Activated T-cell treated with anti-CD3 and anti-CD28 coated beads for 4 hours (primary cell): ENCODE results near the gene RBBP8NL.
"Not testable (repeated sequence)": the region's sequence is repeated elsewhere in the genome, so short reads cannot be mapped to it uniquely, and the experiment has no call there.

Experiments used
- DNase-seq: peaks from one replicate; pipeline ENCODE4 v3.0.0-alpha.2; 2020

Gene RBBP8NL

DNA sequence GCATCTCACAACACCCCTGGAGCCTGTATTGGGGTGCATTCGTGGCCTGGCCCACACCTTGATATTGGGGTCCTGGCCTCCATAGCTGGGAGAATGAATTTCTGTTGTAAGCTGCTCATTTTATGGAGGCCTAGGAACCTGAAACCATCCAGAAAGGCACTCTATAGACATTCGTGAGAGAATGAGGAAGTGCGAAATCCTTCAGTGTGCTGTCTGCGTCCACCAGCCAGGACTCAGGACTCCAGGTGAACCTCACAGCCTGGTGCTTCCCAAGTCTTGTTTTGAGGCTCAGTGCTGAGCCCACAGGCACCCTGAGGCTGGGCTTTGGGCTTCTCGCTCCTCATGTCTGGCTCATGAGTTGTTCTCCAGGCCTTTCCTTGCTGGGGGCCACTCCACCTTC is 11.9 kb upstream of the RBBP8NL start:
- no peak for DNase-seq

DNA sequence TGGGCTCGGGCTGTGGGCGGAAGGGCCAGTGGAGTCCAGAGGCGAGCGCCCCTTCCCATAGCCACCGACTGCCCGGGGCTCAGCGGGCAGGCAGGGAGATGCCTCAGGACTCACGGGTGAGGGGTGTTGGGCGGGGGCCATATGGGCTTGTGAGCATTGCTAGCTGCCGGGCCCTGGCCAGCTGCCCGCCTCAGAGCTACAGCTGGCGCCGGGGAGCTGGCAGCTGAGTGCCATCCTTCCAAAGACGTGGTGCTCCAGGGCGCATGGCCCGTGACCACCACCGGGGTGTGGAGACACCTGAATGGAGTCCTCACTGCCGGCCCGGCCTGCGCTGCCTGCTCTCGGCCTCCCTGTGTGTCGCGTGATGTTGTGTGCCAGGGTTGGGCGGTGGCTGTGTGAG is 10.6 kb upstream of the RBBP8NL start:
- DNase-seq, result no peak

DNA sequence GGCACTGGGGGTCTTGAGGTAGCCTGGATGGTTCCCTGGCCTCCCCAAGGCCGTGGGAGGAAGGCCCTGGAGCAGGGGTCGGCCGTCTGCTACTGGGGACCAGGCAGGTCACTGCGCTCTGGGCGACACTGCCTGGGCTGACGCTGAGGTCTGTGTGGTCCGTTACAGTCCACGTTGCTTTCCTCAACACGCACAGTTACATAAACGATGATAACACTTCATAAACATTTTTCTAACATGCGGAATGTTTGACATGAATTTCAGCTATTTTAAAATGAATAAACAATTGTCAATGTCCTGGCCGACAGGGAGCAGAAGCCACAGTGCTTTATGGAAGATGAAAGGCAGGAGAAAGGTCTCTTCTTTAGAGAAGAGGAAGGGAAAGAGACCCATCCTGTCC is 10.2 kb upstream of the RBBP8NL start:
- DNase-seq, result no peak

DNA sequence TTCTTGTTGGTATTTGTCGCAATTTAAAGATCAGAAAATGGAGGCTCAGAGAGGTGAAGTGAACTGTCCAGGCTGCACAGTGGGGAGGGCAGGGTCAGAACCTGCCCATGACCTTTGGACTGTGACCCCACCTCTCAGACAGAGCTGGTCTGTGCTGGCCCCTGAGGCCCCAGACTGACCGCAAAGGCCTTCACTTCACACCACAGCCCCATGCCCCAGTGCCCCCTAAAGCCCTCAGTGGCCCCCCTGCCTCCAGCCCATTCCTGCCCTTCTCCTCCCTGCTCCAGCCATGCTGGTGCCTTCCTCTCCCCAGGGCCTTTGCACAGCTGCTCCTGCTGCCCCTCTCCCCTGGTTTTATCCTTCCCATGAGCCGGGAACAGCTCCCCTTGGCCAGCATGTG is 9.4 kb upstream of the RBBP8NL start:
- DNase-seq, result no peak

DNA sequence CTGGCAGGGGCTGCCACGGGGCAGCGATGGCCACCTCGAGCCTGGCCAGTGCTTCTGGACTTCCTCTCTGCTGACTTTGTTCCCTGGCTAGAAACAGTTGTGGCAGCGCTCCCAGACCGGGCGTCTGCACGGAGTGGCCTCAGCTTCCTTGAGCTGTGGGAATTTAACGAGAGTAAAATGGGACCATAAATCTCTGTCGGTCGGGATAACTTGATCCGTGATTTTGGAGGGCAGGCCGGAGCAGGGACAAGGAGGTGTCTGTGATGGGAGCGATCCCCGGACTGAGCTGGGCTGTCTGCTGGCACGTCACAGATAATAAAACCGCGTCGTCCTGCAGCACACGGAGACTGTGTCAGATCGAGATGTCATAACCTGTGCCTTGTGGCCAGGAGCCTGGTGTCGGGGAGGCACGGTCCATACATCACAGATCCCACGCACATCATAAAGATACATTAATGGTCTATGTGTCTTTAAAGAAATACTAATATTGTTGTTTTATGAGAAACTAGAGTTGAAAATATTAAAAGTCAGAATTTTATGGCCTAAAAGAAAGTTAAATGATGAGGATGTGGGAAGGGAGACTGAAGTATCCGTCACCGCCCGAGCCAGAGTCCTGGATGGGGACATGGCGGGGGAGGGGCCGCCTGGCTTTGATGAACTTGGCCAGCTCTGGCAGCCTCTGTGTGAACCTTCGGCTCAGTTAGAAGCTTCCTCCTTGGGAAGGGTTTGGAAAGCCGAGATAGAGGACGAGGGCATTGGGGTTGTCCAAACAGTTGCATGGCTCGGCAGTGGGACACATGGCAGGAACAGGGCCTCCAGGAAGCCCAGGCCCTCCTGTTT is 6.5 kb upstream of the RBBP8NL start:
- no peak for DNase-seq

DNA sequence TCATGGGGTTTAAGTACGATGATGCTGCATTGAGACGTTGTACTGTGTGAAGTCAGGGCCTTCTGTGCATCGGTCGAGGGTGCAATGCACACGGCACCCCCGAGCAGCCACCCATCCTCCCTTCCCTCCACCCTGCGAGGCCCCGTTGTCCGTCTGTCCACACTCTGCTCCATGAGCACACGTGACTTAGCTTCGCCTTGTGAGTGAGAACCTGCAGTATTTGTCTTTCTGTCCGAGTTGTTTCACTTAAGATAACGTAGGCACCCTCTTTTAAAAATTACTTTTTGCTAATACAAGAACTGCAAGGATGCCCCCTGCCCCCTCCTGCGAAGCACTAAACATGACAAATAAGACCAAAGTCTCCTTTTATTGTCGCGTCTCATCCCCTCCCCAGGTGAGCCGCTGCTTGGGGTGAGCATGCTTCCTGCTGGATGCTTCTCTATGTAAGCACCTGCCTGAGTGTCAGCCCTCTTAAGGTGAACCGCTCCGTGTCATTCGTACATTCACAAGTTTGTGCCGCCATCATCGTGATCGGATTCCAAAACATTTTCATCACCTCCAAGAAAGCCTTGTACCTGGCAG is 3.6 kb upstream of the RBBP8NL start:
- DNase-seq, result no peak

DNA sequence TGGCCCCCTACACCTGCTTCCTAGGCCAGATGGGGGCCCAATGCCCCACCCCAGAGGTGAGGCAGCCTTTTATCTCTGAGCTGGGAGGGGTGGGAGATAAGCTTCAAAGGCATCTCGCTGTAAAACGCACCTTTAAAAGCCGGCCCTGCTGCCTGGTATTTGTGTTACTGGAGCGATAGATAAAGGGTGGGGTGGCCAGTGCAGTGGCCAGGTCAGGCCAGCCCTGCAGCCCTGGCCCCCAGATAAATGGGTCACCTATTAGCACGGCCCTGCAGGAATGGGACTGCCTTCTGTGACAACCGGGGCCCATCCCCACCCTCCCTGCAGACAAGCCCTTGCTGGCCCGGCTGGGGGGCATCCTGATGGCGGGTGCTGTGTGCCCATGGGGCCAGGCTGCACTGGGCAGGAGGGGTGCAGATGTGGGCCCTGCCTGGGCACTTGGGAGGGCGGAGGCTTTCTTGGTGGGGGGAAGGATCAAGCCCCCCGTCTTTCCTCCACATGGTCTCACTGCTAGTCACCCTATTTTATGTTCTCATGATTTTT is 3.0 kb upstream of the RBBP8NL start:
- DNase-seq, result no peak

DNA sequence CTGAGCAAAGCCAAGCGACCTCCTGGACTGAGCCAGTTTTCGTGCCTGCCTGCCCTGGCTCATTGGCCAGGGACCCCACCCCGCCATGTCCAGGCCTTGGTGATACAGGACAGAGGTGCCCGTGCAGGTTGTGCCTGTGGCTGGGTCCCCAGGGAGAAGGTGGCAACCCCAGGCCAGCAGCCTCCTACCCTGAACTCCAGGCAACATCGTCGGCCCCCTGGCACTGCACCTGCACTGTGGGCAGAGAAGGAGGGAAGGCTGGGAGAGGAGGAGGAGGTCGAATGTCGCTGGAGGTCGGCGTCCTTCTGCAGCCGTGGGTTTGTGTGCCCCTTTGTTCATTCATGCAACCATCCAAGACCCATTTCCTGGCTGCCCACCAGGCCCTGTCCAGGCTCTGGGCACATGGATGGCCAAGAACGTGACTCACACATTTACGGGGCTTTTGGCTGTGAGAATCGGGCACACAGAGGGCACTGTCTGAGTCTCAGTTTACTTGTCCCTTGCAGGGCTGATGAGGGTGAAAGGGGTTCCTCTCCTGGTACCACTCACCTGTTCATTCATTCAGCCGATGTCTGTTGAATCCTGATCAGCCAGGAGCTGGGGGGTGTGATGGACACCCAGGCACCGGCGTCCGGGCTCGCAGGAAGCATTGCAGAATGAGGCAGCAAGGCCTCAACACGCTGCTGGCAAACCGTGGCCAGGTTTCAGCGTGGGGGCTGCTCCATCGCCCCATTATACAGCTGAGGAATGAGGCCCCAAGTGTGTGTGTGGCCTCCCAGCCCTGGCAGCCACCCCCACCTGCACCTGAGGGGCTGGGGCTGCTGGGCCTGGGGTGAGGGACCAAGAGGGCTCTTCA is 2.3 kb upstream of the RBBP8NL start:
- no peak for DNase-seq

DNA sequence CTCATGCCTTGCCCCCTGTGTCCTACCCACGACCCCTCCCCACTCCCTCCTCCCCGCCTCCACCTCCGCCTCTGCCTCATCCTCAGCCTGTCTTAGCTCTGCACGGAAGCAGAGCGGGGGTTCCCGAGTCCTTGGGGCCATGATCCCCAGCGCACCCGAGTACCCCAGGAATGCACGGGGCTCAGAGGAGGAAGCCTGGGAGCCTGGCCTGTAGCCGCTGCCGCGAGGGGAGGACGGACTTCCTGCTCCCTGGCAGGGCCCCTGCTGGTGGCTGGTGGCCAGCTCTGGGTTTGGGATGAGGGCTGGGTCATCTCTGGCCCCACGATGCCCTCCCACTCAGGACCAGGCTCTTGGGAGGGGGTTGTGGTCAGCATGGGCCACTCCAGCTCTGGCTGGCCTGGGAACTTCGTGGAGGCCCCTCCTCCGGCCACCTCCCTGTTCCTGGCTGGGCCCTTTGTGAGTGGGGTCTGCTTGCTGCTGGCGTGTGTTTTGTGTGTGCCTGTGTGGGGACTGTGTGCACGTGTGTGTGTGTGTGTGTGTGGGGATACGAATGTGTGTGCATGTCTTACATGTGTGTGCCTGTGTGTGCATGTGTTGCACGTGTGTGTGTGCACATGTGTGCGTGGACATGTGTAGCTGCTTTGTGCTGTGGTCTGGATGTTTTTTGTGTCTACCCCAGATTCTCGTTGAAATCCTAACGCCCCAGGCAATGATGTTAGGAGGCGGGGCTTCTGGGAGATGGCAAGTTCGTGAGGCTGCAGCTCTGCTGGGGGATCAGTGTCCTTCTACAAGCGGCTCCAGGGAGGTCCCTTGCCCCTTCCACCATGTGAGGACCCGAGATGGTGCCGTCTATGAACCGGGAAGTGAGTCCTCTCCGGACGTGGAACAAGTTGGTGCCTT is 1.3 kb upstream of the RBBP8NL start:
- DNase-seq, result no peak

DNA sequence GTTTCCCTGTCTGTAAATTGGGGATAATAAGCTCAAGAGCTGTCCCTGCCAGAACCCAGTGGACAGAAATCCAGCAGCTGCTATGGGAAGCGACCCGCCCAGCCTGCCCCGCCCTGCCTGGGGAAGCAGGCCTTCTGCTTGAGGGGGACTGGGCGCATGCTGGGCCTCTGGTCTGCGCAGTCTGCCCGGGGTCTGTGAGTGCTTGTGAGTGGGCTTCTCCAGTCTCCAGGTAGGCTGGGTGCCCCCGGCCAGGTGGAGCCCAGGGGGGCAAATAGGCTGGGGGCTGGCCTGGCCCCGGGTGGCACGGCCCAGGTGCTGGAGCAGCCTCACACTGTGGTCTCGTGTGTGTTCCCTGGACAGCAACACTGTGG is 648 bp upstream of the RBBP8NL start:
- no peak for DNase-seq

DNA sequence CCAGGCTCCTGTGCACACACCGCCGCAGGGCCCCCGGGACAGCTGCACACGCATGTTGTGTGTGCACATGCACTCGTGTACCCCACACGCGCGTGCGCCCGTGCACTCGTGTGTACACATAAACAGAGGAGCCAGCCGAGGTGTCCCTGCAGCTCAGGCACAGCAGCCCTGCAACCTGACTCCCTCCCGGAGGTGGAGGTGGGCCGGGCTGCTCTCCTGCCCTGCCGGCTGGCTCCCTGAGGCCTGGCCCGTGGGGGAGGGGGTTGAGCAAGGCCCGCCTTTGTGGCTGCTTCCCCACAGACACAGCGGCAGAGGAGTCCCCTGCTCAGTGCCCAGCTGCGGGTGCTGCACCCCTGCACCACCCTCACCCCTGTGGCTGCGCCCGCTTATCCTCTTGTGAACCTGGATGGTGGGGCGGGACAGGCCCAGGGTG is 624 bp downstream of the RBBP8NL start:
- DNase-seq, result no peak

DNA sequence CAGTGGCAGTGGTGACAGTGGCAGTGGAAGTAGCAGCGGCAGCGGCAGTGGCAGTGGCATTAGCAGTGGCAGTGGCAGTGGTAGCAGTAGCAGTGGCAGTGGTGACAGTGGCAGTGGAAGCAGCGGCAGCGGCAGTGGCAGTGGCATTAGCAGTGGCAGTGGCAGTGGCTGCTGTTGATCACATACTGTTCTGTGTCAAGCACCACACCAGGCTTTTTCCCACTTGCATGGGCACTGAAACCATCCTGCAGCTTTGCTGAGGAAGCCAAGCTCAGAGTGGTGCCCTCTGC is 1.3 kb downstream of the RBBP8NL start:
- DNase-seq, result not testable (repeated sequence)

DNA sequence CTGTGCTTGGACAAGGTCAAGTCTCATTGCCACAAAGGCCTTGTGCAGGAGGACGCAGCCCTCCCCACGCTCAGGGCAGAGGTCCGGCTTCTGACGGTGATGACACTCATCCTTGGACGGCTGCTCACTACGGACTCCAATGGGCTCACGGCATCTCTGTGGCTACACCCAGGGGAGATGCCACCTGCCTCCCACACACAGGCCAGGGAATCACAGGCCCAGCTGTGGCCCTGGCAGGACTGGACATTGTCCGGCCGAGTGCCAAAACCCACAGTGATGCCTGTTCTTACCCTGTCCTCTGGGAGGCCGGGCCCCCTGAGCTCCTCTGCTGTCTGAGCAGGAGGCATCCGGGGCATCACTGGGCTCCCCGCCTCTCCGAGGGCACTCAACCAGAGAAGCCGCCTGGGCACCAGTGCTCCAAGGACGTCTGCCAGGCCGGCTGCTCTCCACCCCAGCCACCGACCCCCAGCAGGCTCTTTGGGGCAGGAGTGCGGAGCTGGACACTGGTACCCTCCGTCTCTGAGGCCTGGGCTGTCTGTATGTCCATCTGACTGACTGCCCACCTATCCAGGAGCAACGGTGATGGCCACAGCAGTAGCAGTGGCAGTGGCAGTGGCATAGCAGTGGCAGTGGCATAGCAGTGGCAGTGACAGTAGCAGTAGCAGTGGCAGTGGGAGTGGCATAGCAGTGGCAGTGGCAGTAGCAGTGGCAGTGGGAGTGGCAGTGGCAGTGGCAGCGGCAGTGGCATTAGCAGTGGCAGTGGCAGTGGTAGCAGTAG is 1.9 kb downstream of the RBBP8NL start:
- DNase-seq, result no peak

DNA sequence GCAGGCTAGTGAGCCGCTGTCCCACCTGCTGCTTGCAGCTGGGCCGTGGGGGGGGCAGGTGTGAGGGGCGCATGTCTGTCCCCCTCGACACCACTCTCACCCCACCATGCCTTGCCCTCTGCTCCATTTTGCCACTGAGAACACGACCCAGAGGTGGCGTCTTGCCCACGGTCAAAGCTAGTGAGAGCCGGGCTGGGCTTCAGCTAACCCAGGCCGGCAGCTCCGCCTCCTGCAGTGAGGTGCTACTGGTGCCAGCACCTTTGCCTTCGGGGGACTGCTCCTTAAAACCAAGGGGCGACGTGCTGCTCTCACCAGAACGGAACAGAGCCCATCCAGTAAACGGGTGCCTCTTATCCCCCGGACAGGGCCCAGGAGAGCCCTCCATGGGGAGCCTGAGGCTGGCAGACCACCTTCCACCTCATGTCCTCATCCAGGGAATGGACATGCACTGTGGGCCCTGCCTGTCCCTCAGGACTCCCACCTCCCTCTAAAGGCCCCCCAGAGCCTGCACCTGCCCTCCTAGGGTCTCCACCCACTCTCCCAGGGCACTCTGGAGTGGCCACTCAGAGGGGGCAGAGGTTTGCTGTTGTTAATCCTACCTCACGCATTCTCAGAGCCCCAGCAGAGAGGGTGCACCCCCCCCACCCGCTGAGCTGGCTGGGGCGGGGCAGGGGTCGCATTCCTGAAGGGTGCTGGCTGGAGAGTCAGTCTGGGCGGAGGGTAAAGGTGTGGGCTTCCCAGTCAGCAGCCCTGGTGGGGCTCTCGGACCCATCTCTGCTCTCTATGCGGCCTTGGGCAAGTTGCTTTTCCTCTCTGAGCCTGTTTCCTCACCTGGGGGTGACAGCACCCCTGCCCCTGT is 2.9 kb downstream of the RBBP8NL start:
- DNase-seq, result no peak

DNA sequence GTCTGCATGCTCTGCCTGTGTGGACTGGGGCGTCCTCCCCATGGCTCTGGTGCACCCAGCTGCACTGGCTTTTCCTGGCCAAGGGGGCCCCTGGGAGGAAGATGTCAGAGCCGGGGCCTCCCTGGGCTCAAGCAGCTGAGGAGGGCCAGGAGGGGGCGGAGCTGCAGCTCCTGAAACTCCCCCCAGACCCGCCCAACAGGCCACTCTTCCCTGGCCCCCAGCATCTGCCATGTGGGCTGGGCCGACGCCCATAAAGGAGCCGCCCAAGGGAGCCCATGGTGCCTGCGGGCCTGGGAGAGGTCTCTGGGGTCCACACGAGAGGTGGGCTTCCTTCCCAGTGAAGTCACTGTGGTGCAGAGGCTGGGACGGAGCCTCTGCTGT is 4.0 kb downstream of the RBBP8NL start:
- DNase-seq, result no peak

DNA sequence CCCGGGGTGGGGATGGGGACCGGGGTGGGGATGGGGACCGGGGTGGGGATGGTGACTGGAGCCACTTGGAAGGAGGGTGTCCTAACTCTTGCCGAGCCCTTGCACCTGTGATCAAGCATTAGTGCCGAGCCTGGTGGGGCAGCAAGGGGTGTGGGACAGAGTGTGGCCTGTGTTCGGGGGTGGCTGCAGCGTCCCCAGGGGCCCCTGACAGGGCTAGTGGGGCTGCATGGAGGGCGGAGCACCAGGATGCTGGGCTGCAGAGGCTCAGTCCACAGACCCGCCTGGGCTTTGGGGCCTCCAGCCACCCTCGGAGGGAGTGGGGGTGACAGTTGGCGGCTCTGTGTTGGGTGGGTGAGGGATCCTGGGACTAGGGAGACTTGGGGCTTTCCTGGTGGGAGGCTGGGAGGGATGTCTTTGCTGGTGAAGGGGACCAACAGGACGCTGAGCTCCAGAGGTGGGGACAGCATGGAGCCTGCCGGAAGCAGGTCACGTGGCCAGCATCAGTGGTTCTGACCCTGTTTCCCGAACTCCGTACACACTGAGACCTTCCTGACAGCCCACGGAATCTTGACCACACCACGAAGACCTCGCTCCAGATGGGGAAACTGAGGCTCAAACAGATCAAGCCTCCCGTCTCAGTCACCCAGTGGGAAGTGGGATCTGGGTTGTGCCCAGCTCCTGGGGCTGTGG is 4.6 kb downstream of the RBBP8NL start:
- DNase-seq, result no peak

DNA sequence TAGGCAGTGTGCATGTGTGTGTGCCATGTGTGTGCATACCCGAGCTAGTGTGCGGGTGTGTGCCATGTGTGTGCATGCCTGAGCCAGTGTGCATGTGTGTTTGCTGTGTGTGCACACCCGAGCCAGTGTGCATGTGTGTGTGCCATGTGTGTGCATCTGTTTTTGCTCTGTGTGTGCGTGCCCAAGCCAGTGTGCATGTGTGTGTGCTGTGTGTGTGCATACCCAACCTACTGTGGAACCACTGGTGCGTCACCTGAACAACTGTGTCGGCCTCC is 5.7 kb downstream of the RBBP8NL start:
- no peak for DNase-seq

DNA sequence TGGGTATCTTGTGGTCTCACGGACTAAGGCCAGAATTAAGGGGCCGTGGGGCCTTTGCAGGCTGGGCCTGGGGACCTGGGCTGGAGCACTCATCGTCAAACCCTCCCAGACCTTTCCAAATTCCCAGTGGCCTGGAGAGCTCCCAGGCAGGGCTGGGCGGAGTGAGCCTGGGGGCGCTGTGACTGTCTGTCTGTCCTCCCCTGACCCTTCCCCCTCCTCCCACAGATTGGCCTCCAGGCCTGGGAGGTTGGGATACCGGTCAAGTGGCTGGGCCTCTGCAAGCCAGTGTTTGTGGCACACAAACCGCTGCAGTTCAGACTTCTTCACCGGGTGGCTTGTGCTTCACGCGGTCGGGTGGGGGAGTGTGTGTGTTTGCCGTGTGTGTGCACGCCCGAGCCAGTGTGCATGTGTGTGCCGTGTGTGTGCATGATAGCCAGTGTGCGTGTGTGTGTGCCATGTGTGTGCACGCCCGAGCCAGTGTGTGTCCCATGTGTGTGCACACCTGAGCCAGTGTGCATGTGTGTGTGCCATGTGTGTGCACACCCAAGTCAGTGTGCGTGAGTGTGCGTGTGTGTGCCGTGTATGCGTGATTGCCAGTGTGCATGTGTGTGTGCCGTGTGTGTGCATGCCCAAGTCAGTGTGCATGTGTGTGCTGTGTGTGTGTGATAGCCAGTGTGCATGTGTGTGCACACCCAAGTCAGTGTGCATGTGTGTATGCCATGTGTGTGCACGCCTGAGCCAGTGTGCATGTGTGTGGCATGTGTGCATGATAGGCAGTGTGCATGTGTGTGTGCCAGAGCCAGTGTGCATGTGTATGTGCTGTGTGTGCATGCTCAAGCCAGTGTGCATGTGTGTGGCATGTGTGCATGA is 6.3 kb downstream of the RBBP8NL start:
- no peak for DNase-seq

DNA sequence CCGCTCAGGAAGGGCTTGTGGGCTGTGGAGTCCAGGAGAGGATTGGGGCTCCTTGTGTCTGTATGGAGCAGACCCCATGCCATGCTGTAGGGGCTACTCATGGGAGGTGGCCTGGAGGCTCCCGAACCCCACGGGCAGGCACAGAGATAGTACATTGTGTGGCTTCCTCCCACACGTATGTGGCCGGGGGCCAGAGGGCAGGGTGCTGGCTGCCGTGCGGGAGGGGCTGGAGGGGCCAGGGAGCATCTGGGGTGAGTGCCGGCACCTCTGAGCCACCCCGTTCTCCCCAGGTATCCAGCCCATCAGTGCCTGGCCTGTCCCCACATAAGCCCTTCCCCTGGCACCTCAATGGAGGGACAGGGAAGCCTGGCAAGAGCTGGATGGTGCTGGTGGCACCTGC is 7.6 kb downstream of the RBBP8NL start:
- DNase-seq, result no peak
